GM12801 (cell line): ENCODE measurements around the gene SLC25A13.

Experiments used
- TF ChIP-seq, protein P1 (sequence below): IDR thresholded peaks from one replicate; pipeline ENCODE4 v1.5.1; 2011; ENCODE audit warnings: control low read depth; ENCODE audit not compliant: insufficient read length; ENCODE audit errors: extremely low read depth

The SLC25A13 gene

GRCh38 chr7:96144260-96144526 lies 177.7 kb downstream of the SLC25A13 start:
- TF ChIP-seq, protein P1, sequence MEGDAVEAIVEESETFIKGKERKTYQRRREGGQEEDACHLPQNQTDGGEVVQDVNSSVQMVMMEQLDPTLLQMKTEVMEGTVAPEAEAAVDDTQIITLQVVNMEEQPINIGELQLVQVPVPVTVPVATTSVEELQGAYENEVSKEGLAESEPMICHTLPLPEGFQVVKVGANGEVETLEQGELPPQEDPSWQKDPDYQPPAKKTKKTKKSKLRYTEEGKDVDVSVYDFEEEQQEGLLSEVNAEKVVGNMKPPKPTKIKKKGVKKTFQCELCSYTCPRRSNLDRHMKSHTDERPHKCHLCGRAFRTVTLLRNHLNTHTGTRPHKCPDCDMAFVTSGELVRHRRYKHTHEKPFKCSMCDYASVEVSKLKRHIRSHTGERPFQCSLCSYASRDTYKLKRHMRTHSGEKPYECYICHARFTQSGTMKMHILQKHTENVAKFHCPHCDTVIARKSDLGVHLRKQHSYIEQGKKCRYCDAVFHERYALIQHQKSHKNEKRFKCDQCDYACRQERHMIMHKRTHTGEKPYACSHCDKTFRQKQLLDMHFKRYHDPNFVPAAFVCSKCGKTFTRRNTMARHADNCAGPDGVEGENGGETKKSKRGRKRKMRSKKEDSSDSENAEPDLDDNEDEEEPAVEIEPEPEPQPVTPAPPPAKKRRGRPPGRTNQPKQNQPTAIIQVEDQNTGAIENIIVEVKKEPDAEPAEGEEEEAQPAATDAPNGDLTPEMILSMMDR, result no peak

- TF ChIP-seq, protein P1, result no peak
Measured at GRCh38 chr7:96143495-96144259, 178.2 kb downstream of the SLC25A13 start.

- TF ChIP-seq, protein P1, result no peak
Measured at GRCh38 chr7:96136600-96137239, 185.2 kb downstream of the SLC25A13 start.

- TF ChIP-seq, protein P1, result no peak
Measured at GRCh38 chr7:96135241-96135640, 186.7 kb downstream of the SLC25A13 start.

DNA sequence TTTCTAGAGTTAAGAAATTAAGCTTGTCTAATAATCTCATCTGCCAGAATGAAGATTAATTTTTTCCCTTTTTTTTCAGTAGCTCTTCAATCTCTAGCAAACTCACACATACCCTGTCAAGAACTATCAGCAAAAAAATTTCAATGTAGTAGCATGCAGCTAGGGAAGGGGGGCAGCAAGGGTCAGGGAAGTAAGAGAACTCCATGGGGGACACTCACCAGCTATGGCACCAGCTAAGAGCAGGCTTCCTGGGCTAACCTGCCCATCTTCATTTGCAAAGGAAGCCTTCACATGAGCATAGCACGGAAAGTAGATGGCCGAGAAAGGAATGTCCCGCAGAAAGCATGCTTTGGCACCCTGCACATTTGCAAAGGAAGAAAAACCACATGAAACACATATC lies 190.4 kb downstream of the SLC25A13 start:
- TF ChIP-seq, protein P1, result no peak

DNA sequence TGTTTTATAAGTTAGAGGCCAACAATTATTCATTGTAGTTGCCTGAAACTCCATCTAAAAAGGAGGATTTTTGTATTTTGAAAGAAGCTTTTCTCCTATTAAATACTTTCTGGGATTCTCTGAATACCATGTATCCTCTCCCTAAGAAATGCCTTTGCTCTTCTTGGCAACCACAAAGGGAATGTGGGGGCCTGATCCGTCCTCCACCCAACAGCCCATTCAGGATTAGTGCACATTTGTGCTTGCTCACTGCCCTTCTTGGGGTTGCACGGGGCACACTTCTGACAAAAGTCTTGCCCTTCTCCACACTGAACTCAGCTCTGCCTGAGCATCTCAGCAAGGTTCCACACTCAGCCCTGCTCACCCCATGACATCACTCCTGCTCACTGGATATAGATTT lies 194.2 kb downstream of the SLC25A13 start:
- TF ChIP-seq, protein P1, result no peak

GRCh38 chr7:96126382-96126781 lies 195.5 kb downstream of the SLC25A13 start:
- TF ChIP-seq, protein P1, result no peak
